Dendritic cell treated with granulocyte-macrophage colony-stimulating factor and Interleukin-4, amounts not matched to agents 40 ng/mL and 50 ng/mL, for 4 days (primary cell): ENCODE data around the gene FCRL1.

Experiments
- H3K27ac Mint-ChIP-seq: one replicate; pipeline ENCODE4 v1.8.0; 2022; ENCODE audit warnings: mild to moderate bottlenecking, mixed read lengths
- H3K27me3 Mint-ChIP-seq: one replicate; pipeline ENCODE4 v1.8.0; 2022; ENCODE audit warnings: mild to moderate bottlenecking, mixed read lengths
- H3K36me3 Mint-ChIP-seq: one replicate; pipeline ENCODE4 v1.8.0; 2022; ENCODE audit warnings: low read depth, mixed read lengths
- H3K4me1 Mint-ChIP-seq: one replicate; pipeline ENCODE4 v1.8.0; 2022; ENCODE audit warnings: low read depth, mixed read lengths
- H3K4me3 Mint-ChIP-seq: one replicate; pipeline ENCODE4 v1.8.0; 2022; ENCODE audit warnings: mild to moderate bottlenecking, moderate library complexity, mixed read lengths
- H3K9me3 Mint-ChIP-seq: one replicate; pipeline ENCODE4 v1.8.0; 2022; ENCODE audit warnings: mixed read lengths
- intact Hi-C: fragments of 100-400 bp; cut with micrococcal nuclease; formaldehyde crosslinking; loops from one replicate; pipeline ENCODE4 v1.15.0; 2022

The FCRL1 gene

DNA sequence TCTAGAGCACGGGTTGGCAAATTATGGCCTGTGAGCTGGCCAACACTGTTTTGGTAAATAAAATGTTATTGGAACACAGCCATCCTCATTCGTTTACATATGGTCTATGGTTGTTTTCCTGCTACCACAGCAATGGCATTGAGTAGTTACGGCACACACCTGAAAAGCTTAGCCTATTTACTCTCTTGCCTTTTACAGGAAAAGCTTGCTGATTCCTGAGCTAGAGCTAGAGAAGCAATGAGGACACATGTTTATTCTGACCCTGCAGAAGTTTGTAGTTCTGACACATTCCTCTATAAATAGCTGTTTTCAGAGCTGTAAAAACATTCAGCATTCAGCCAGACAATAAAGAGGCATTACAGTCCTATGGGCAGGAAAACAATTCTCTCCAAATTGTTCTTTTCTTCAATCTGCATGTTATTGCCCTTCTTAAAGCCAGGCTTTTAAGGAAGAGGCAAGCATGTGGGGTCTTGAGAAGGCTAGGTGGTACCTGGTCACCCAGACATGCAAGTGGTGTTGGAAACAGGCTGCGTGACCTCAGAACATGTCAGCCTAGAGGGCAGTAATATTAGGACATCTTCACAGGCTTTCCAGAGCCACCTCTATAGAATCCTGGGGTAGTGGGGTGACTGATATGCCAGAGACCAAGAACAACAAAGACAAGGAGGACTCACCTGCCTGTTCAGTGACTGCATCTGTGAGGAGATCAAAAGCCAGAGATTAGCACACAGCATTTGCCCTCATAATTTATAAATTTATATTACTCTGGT is 44.6 kb downstream of the FCRL1 start:
- no peak overlapping the region for H3K27ac Mint-ChIP-seq
- H3K9me3 Mint-ChIP-seq = no peaks in the 10 kb centered on the region
- intact Hi-C loops = loop anchor here (10.0 kb wide), 1 partner anchor 70 kb away; the partner anchor contains the start of gene CD5L
- peaks cover 29% of the 10 kb centered on the region for H3K4me1 Mint-ChIP-seq
- H3K27me3 Mint-ChIP-seq = peaks cover 37% of the 10 kb centered on the region
- H3K4me3 Mint-ChIP-seq = no peak overlapping the region
- no peaks in the 10 kb centered on the region for H3K36me3 Mint-ChIP-seq

DNA sequence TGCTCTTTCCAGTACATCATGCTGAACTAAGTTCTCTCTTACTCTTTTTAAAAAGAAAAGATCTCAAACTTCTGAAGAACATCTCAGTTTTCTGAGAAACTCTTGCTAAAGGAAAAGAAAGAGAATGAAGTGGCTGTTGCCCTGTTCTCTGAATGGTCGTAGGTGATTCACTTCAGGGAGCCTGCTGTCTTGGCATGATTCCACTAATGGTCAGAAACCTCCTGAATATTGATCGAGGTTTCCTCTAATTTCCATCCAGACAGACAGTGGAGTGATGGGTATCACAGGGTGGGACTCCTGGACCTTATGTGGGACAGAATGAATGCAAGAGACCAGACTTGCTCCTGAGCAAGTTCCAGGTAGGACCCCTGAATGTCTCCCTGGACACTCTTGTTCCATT is 45.5 kb downstream of the FCRL1 start:
- no peak overlapping the region for H3K27ac Mint-ChIP-seq

GRCh38 chr1:157773493-157774350 is 46.2 kb downstream of the FCRL1 start:
- peaks cover 29% of the 10 kb centered on the region for H3K4me1 Mint-ChIP-seq
- no peak overlapping the region for H3K4me3 Mint-ChIP-seq
- H3K9me3 Mint-ChIP-seq = no peaks in the 10 kb centered on the region
- peaks cover 46% of the 10 kb centered on the region for H3K27me3 Mint-ChIP-seq
- intact Hi-C loops = loop anchor here (10.0 kb wide), 1 partner anchor 71 kb away; the partner anchor contains the start of gene CD5L
- no peak overlapping the region for H3K27ac Mint-ChIP-seq
- H3K36me3 Mint-ChIP-seq = no peaks in the 10 kb centered on the region

More for the DNA sequence above, 45.5 kb downstream of the FCRL1 start:
- Mint-ChIP-seq H3K27me3 (peaks cover 45% of the 10 kb centered on the region), H3K9me3 (no peaks in the 10 kb centered on the region), H3K36me3 (no peaks in the 10 kb centered on the region), H3K4me3 (no peak overlapping the region), H3K4me1 (peaks cover 29% of the 10 kb centered on the region)
- intact Hi-C loops = loop anchor here (10.0 kb wide), 1 partner anchor 70 kb away; the partner anchor contains the start of gene CD5L

DNA sequence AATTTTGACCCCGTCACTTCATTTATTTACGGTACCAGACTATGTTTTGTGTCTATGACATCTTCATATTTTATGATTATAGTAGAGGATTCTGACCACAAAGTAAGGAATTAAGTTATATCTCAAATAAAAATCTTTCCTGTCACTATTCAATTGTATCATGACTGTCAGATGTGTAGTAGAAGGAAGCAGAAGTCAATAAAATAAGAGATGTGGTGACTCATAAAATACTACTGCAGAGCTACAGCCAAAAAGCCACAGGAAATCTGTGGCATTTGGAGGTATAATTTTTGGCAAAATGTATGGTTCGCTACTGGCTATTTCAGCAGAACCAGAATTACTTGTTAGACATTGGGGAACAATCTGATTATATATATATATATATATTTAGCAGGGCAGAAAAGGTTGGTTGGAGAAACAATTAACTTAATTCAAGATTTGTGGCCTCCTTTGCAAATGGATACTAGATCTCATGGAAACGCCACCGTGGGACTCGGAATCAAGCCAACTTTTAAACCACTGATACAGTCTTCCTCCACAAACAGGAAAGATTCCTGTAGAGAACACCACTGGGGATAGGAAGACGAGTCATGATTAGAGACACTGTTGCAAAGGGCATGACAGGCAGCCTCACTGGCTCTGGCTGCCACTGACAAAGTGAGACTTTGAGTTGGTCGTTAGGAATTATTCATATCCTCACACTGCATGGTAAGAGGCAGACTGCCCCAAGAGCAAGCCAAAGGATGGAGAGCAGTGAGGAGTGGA is 48.1 kb downstream of the FCRL1 start:
- no peaks in the 10 kb centered on the region for H3K36me3 Mint-ChIP-seq
- H3K27ac Mint-ChIP-seq = no peak overlapping the region
- H3K27me3 Mint-ChIP-seq = peaks cover 49% of the 10 kb centered on the region
- no peak overlapping the region for H3K4me3 Mint-ChIP-seq
- H3K9me3 Mint-ChIP-seq = no peaks in the 10 kb centered on the region
- H3K4me1 Mint-ChIP-seq = peaks cover 29% of the 10 kb centered on the region
- intact Hi-C loops = loop anchor here (10.0 kb wide), 1 partner anchor 73 kb away; the partner anchor contains the start of gene CD5L

GRCh38 chr1:157770442-157771043 is 49.4 kb downstream of the FCRL1 start:
- no peaks in the 10 kb centered on the region for H3K36me3 Mint-ChIP-seq
- no peak overlapping the region for H3K4me3 Mint-ChIP-seq
- no peak overlapping the region for H3K27ac Mint-ChIP-seq
- peaks cover 29% of the 10 kb centered on the region for H3K4me1 Mint-ChIP-seq
- H3K27me3 Mint-ChIP-seq = peaks cover 40% of the 10 kb centered on the region
- H3K9me3 Mint-ChIP-seq = no peaks in the 10 kb centered on the region
- intact Hi-C loops = loop anchor here (10.0 kb wide), 1 partner anchor 74 kb away; the partner anchor contains the start of gene CD5L

DNA sequence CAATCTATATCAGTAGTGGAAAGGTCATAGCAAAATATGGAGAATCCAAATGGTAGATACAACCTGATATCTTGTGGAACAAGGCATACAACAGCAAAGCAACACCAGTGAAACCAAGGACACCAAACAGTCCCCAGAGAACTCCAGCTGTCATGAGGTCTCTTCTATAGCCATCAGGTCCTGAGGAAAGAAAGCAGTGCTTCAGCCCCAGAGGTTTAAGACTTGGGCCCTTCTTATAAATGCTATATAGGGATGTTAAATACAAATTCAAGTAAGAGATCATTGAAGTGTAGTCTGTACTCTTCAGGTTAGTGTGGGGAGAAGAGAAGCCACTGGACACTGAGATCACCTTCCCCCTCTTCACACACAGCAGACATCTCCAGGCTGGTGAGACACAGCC is 53.1 kb downstream of the FCRL1 start:
- Mint-ChIP-seq H3K4me1 (peaks cover 9% of the 10 kb centered on the region), H3K4me3 (no peak overlapping the region), H3K27me3 (peaks cover 33% of the 10 kb centered on the region), H3K27ac (no peak overlapping the region), H3K9me3 (no peaks in the 10 kb centered on the region), H3K36me3 (no peaks in the 10 kb centered on the region)
- intact Hi-C loops = no loop called here

DNA sequence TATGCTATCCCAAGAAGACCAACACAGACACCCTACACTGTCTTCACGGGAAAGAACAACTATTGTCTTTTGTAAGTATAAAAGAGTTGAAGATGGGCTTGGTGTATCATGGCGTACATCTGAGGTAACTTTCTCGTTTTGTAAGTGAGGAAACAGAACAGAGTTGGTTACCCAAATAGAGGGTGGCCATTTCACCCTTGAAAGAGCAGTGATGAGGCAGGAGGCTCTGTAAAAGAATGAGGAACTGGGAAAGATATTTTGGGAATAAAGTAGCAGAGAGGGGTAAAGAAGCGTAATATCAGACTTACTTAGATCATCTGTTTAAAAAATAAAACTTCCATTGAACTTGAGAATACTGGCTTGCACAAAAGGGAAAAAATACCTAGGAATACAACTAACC is 61.9 kb downstream of the FCRL1 start:
- Mint-ChIP-seq H3K9me3 (peaks cover 22% of the 10 kb centered on the region), H3K4me3 (no peak overlapping the region), H3K27me3 (no peaks in the 10 kb centered on the region), H3K27ac (no peak overlapping the region), H3K4me1 (peaks cover 5% of the 10 kb centered on the region), H3K36me3 (no peaks in the 10 kb centered on the region)
- intact Hi-C loops = no loop called here

DNA sequence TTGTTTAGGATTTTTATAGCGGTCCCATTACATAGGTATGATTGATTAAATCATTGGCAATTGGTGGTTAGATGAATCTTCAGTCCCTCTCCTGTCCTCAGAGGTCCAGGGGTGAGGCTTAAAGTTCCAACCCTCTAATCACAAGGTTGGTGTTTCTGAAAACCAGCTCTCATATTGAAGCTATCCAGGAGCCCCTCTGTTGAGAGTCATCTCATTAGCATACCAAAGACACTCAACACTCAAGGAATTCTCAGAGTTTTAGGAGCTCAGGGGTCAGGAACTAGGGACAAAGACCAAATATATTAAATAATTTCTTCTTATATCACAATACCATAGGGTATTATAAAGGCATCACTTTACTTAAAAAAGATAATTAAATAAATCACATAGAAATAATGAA is 66.3 kb downstream of the FCRL1 start:
- Mint-ChIP-seq H3K9me3 (peaks cover 10% of the 10 kb centered on the region), H3K36me3 (no peaks in the 10 kb centered on the region), H3K4me3 (no peak overlapping the region), H3K4me1 (peaks cover 5% of the 10 kb centered on the region), H3K27me3 (peaks cover 9% of the 10 kb centered on the region), H3K27ac (no peak overlapping the region)
- intact Hi-C loops = no loop called here

- Mint-ChIP-seq H3K36me3 (no peaks in the 10 kb centered on the region), H3K4me3 (no peak overlapping the region), H3K4me1 (no peaks in the 10 kb centered on the region), H3K27ac (no peak overlapping the region), H3K27me3 (peaks cover 12% of the 10 kb centered on the region), H3K9me3 (no peaks in the 10 kb centered on the region)
- intact Hi-C loops = no loop called here
Observed at GRCh38 chr1:157751283-157751682, 68.6 kb downstream of the FCRL1 start.

GRCh38 chr1:157748262-157748817 is 71.6 kb downstream of the FCRL1 start:
- no peak overlapping the region for H3K4me3 Mint-ChIP-seq
- peaks cover 12% of the 10 kb centered on the region for H3K27me3 Mint-ChIP-seq
- H3K4me1 Mint-ChIP-seq = no peaks in the 10 kb centered on the region
- no peaks in the 10 kb centered on the region for H3K9me3 Mint-ChIP-seq
- no peak overlapping the region for H3K27ac Mint-ChIP-seq
- intact Hi-C loops = no loop called here
- H3K36me3 Mint-ChIP-seq = no peaks in the 10 kb centered on the region
